NCI-H1930 (cell line): ENCODE measurements around the gene FAU.
A peak's percentile ranks its signal among the peaks of the same experiment; 100 is the strongest.

Experiments
- DNase-seq, 2 experiments: peaks; one replicate each; lab custom pipeline; 2025; lab: John Stamatoyannopoulos, UW

FAU gene

GRCh38 chr11:65107751-65108468, 14.0 kb downstream of the FAU start:
- DNase-seq: no peak

GRCh38 chr11:65107078-65107477, 14.9 kb downstream of the FAU start:
- DNase-seq: no peak

- DNase-seq: no peak
Measured at GRCh38 chr11:65104628-65105027, 17.3 kb downstream of the FAU start.

DNA sequence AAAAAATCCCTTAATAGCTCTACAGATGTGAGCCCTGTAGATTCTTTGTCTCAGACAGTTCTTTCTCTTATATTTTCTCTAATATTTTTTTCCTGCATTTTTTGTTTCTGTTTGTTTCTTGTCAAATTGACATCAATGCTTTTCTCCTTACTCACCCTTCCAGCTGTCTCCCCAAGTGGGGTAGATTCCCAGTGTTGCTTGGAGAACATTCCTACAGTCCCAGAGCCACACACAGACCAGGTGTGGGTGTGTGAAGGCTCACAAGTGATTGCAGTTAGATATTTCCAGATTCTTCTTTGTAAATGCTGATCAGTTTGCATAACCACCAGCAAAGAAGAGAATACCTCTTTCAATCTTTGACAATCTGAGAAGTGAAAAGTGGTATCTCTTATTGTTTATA, 18.5 kb downstream of the FAU start:
- no peak for DNase-seq

- no peak for DNase-seq
Measured at GRCh38 chr11:65102142-65103095, 19.5 kb downstream of the FAU start.

GRCh38 chr11:65100674-65101350, 21.1 kb downstream of the FAU start:
- no peak for DNase-seq

DNA sequence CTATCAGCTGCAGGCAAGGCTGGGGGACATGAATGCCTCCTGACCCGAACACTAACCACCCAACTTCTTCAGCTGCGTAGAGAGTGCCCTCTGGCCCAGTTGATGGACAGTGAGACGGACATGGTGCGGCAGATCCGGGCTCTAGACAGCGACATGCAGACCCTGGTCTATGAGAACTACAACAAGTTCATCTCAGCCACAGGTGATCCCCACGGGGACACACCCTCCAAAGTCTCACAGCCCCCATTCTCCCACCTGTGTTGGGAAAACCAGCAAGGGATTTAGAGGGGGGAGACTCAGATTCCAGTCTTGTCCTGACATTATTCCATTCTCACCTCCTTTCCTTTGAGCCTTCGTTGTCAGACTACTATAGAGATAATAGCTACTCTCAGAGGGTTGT, 25.0 kb downstream of the FAU start:
- DNase-seq: no peak

DNA sequence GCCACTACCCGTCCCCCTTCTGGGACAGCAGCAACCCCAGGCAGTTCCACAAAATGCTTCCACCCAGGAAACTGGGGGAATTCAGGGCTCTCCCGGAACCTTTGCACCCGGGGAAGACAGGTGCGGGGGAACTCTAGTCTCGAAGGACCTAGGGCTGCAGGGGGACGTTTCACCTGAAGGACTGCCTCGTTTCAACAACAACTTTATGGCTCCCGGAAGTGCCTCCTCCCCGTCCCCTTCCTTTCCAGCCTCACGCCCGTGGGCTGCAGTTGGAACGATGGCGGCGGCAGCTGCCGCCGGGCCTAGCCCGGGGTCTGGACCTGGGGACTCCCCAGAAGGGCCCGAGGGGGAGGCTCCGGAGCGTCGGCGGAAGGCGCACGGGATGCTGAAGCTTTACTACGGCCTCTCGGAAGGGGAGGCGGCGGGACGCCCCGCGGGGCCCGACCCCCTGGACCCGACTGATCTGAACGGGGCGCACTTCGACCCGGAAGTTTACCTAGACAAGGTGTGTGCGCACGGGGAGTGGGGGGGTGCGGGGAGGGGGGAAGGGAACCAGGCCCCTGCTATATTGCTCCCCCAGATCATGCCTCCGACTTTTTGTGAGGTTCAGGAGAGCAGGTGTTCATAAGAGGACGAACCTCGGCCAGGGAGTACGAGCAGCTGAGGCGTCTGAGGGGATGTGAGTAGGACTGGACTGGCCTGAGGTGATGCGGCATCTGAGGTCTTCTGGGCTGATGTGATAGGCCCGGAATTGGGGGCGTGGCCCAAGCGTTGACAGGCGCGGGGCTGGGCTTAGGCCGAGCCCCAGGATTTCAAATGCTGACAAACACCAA, 25.7 kb downstream of the FAU start, which contains the start of gene VPS51:
VPS51 (plus strand) TSS at position 241 of the 833 bp plus-strand sequence; CDS start at position 278, 37 bp downstream.
- DNase-seq: peak; percentile 69 to 88

- DNase-seq: no peak
Measured at GRCh38 chr11:65095427-65095826, 26.5 kb downstream of the FAU start.

- DNase-seq: no peak
Measured at GRCh38 chr11:65090628-65091027, 31.3 kb downstream of the FAU start.

- DNase-seq: no peak
Measured at GRCh38 chr11:65089621-65090020, 32.3 kb downstream of the FAU start.

GRCh38 chr11:65087827-65088226, 34.1 kb downstream of the FAU start:
- no peak for DNase-seq

GRCh38 chr11:65087216-65087615, 34.7 kb downstream of the FAU start:
- no peak for DNase-seq

DNA sequence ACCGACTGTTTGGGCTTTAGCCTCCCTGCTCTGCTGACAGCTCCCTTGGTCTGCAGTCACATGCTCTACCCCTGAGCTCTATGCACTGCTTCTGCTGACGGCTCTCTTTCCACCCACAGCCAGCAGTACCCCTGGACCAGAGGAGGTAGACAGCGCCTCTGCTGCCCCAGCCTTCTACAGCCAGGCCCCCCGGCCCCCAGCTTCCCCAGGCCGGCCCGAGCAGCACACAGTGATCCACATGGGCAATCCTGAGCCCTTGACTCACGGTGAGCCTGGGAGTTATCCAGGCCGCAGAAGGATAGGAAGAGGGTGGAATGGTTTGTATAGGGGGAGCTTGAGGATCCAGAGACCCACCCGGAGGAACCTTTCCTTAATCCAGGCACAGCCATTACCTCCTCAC, 35.1 kb downstream of the FAU start:
- no peak for DNase-seq

- no peak for DNase-seq
Measured at GRCh38 chr11:65085446-65085845, 36.5 kb downstream of the FAU start.

- no peak for DNase-seq
Measured at GRCh38 chr11:65084598-65085375, 37.1 kb downstream of the FAU start.

DNA sequence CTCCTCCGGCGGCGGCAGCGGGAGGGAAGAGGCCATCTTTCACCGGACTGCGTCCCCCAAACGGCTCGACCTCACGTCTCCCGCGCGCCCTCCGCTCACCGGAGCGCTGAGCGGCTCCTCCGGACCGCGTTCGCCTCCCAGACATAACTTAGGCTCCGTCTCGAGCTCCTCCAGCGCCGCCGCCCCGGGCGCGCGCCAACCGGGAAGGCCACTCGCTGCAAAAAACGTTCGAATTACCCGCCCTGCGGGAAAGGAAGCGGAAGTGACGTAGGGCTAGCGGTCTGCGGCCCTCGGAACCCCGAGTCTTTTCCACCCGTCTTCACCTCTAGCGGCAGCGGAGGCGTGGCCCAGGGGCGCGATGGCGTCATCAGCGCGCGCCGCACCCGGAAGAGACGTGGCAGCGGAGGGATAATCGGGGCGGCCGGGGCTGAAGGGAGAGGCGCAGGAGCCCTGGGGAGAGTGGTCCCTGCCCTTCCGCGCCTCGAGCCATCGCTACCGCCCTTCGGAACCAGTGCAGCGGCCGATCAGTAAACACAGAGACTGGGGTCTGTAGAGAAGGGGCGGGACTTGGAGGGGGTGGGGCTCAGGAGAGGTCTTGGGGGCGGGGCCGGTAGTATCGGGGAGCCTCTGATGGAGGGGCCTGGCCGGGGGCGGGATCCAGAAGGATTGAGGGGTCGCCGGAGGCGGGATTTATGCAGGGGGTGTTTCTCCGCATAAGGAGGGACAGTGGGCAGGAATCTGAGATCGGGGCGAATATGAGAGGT, 37.9 kb downstream of the FAU start, which contains the start of the genes CDCA5 and ZFPL1:
CDCA5 (minus strand) TSS at position 207 of the 764 bp plus-strand sequence; CDS start at position 145, 62 bp downstream.
ZFPL1 (plus strand) TSS at position 389 of the 764 bp plus-strand sequence. CDS start 477 bp downstream, outside the sequence.
- peak; percentile 92 to 95 for DNase-seq

- DNase-seq: no peak
Measured at GRCh38 chr11:65083134-65083833, 38.6 kb downstream of the FAU start.

GRCh38 chr11:65078786-65079342, 43.1 kb downstream of the FAU start:
- no peak for DNase-seq
